BJ (cell line): ENCODE data around the gene REXO5. TPM values are rescaled to one million over a fixed set of nuclear protein-coding genes. Genes with fewer than 3 reads are reported as not detected.

Experiments used
- CTCF ChIA-PET: fragments of 350-600 bp; formaldehyde crosslinking; extraction: SDS; loops from one replicate; lab custom pipeline; 2021; ENCODE audit warnings: antibody characterized with exemption, inconsistent platforms; lab: Yijun Ruan, JAX
- POLR2A ChIA-PET: fragments of 300-600 bp; sonication (Branson Sonifier 250); formaldehyde crosslinking; extraction: SDS; loops from one replicate; lab custom pipeline; 2021; ENCODE audit warnings: antibody characterized with exemption; lab: Charles Lee
- DNase-seq: peaks from one replicate; pipeline ENCODE4 v3.0.0-alpha.2; 2011; ENCODE audit warnings: low read depth
- H3K27me3 ChIP-seq: 2 replicates; pipeline ENCODE4 v1.6.0; 2011; ENCODE audit warnings: low read length; ENCODE audit not compliant: control insufficient read depth, insufficient read depth
- H3K36me3 ChIP-seq: 2 replicates; pipeline ENCODE4 v1.5.1; 2011; ENCODE audit warnings: low read length; ENCODE audit not compliant: control insufficient read depth, insufficient read depth
- H3K4me3 ChIP-seq: 2 replicates; pipeline ENCODE4 v1.5.1; 2011; ENCODE audit warnings: low read depth, mild to moderate bottlenecking, control low read depth, low read length
- CTCF ChIP-seq: IDR thresholded peaks from 2 replicates; pipeline ENCODE4 v1.5.1; 2011; ENCODE audit warnings: low read depth, mild to moderate bottlenecking, control low read depth, inconsistent platforms, low read length, moderate library complexity; ENCODE audit not compliant: insufficient read depth
- polyA plus RNA-seq: library from polyadenylated mRNA; depleted of rRNA; stranded (reverse); fragments of >200 nt; gene quantifications from 2 replicates; pipeline ENCODE4 v1.2.3, GENCODE V29; 2011

REXO5 gene
- polyA plus RNA-seq, 1 experiment: 2.2 TPM

GRCh38 chr16:20883554-20884239, 77.4 kb downstream of the REXO5 start:
- peaks cover 4% of the 10 kb centered on the region for H3K36me3 ChIP-seq
- no peak for DNase-seq
- CTCF ChIA-PET: interaction anchor here (1.0 to 1.2 kb wide), 2 partner anchors 16 kb away, joined by 3 to 5 read pairs; partner anchors contain the start of gene DCUN1D3
- TF ChIP-seq CTCF: no peak
- H3K4me3 ChIP-seq: no peak overlapping the region
- no peaks in the 10 kb centered on the region for H3K27me3 ChIP-seq
- POLR2A ChIA-PET: interaction anchor here (0.7 kb wide), 2 partner anchors 12 to 55 kb away, joined by 3 to 5 read pairs; no protein-coding TSS in a partner anchor

GRCh38 chr16:20884240-20884556, 77.9 kb downstream of the REXO5 start:
- H3K27me3 ChIP-seq: no peaks in the 10 kb centered on the region
- ChIA-PET POLR2A (interaction anchor here (0.7 kb wide), 1 partner anchor 54 kb away, joined by 3 read pairs; no protein-coding TSS in a partner anchor), CTCF (interaction anchor here (1.0 kb wide), 1 partner anchor 16 kb away, joined by 3 read pairs; the partner anchor contains the start of gene DCUN1D3)
- TF ChIP-seq CTCF: no peak
- peaks cover 4% of the 10 kb centered on the region for H3K36me3 ChIP-seq
- no peak overlapping the region for H3K4me3 ChIP-seq
- no peak for DNase-seq

GRCh38 chr16:20886320-20886719, 80.0 kb downstream of the REXO5 start:
- H3K27me3 ChIP-seq: no peaks in the 10 kb centered on the region
- ChIA-PET CTCF (interaction anchor here (1.0 to 2.4 kb wide), 2 partner anchors 13 to 35 kb away, joined by 3 to 6 read pairs; partner anchors contain the start of genes DCUN1D3 and LYRM1), POLR2A (no interaction called here)
- TF ChIP-seq CTCF: no peak
- no peak for DNase-seq
- no peak overlapping the region for H3K4me3 ChIP-seq
- peaks cover 7% of the 10 kb centered on the region for H3K36me3 ChIP-seq

- H3K4me3 ChIP-seq: no peak overlapping the region
- ChIA-PET POLR2A (interaction anchor here (0.5 to 0.6 kb wide), 2 partner anchors 10 to 1069 kb away, joined by 4 read pairs; no protein-coding TSS in a partner anchor), CTCF (interaction anchor here (2.4 kb wide), 1 partner anchor 13 kb away, joined by 6 read pairs; the partner anchor contains the start of genes DCUN1D3 and LYRM1)
- H3K36me3 ChIP-seq: peaks cover 10% of the 10 kb centered on the region
- TF ChIP-seq CTCF: no peak
- DNase-seq: no peak
- H3K27me3 ChIP-seq: no peaks in the 10 kb centered on the region
These were observed 80.9 kb downstream of the REXO5 start for GRCh38 chr16:20887207-20887606.

GRCh38 chr16:20889625-20890275, 83.4 kb downstream of the REXO5 start:
- no peak for DNase-seq
- no peaks in the 10 kb centered on the region for H3K27me3 ChIP-seq
- no peak for TF ChIP-seq CTCF
- CTCF ChIA-PET: interaction anchor here (0.8 to 1.5 kb wide), 2 partner anchors 9 to 40 kb away, joined by 3 to 4 read pairs; no protein-coding TSS in a partner anchor
- POLR2A ChIA-PET: interaction anchor here (0.7 kb wide), 2 partner anchors 411 to 635 kb away, joined by 6 to 7 read pairs; no protein-coding TSS in a partner anchor
- no peak overlapping the region for H3K4me3 ChIP-seq
- peaks cover 14% of the 10 kb centered on the region for H3K36me3 ChIP-seq
